OCI-LY3 (cell line): ENCODE measurements around the gene LAMA3.

Experiments
- H2AFZ ChIP-seq: fragments of 200-600, 300-600 bp; shearing (Covaris generic); 2 replicates; pipeline ENCODE4 v1.6.0; 2014; ENCODE audit warnings: antibody characterized with exemption, low read depth, low read length
- H3K27ac ChIP-seq: fragments of 200-600, 300-600 bp; sonication (generic); 2 replicates; pipeline ENCODE4 v1.5.1; 2014; ENCODE audit warnings: mild to moderate bottlenecking, low read length, moderate library complexity, mixed read lengths
- H3K27me3 ChIP-seq: fragments of 200-600, 300-600 bp; sonication (generic); 2 replicates; pipeline ENCODE4 v1.6.1; 2014; ENCODE audit warnings: low read depth, low read length, mixed read lengths
- H3K36me3 ChIP-seq: fragments of 200-600, 300-600 bp; sonication (generic); replicated peaks from 2 replicates; pipeline ENCODE3; 2014; ENCODE audit warnings: low read depth, low read length, mixed read lengths
- H3K4me1 ChIP-seq: fragments of 300-600, 200-600 bp; sonication (generic); 2 replicates; pipeline ENCODE4 v1.6.1; 2014; ENCODE audit warnings: low read length, mixed read lengths
- H3K4me2 ChIP-seq: fragments of 200-600, 300-600 bp; sonication (generic); 2 replicates; pipeline ENCODE4 v1.6.1; 2014; ENCODE audit warnings: low read length, mixed read lengths
- H3K4me3 ChIP-seq: fragments of 300-600, 200-600 bp; sonication (generic); 2 replicates; pipeline ENCODE4 v1.5.1; 2014; ENCODE audit warnings: antibody characterized with exemption, mild to moderate bottlenecking, low read length, moderate library complexity
- H3K79me2 ChIP-seq: fragments of 300-600, 200-600 bp; shearing (Covaris generic); 2 replicates; pipeline ENCODE4 v1.6.1; 2014; ENCODE audit warnings: mild to moderate bottlenecking, low read length, mixed read lengths
- H3K9ac ChIP-seq: fragments of 300-600, 200-600 bp; shearing (Covaris generic); 2 replicates; pipeline ENCODE4 v1.6.0; 2014; ENCODE audit warnings: mild to moderate bottlenecking, low read length, moderate library complexity
- H3K9me3 ChIP-seq: fragments of 200-600, 300-600 bp; shearing (Covaris generic); 2 replicates; pipeline ENCODE4 v1.6.1; 2014; ENCODE audit warnings: low read length, mixed read lengths; ENCODE audit not compliant: insufficient read depth
- H4K20me1 ChIP-seq: fragments of 200-600, 300-600 bp; sonication (generic); 2 replicates; pipeline ENCODE4 v1.6.1; 2016; ENCODE audit warnings: low read length, mixed read lengths; ENCODE audit not compliant: insufficient read depth
- EZH2phosphoT487 ChIP-seq: fragments of 200-600 bp; shearing (Covaris generic); IDR thresholded peaks from 2 replicates; pipeline ENCODE4 v1.6.1; 2018; ENCODE audit warnings: antibody characterized with exemption, mixed run types, low read depth
- TF ChIP-seq, protein P1 (sequence below): fragments of 200-600, 300-600 bp; sonication (generic); IDR thresholded peaks from 2 replicates; pipeline ENCODE4 v1.5.1; 2014; ENCODE audit warnings: antibody characterized with exemption, low read length, low read depth

The LAMA3 gene

DNA sequence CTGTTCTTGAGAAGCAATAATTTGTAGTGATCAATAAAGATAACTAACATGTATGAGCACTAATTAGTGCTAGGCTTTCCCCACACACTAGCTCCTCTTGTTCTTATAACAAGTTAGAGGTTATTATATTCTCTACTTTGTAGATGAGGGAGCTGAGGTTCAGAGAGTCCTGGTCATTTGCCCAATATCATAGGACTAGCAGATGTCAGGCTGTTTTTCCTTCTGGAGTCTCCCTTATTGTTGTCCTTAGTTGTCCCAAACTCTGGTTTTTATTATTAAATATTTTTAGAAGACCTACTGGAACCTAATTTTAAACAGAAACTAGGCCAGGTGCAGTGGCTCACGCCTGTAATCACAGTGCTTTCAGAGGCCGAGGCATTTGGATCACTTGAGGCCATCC is 308.8 kb downstream of the LAMA3 start:
- Histone ChIP-seq H3K9ac (no peak overlapping the region), H2AFZ (no peak overlapping the region)

GRCh38 chr18:23998820-23999219 is 309.6 kb downstream of the LAMA3 start:
- TF ChIP-seq EZH2phosphoT487: no peak
- TF ChIP-seq, protein P1, sequence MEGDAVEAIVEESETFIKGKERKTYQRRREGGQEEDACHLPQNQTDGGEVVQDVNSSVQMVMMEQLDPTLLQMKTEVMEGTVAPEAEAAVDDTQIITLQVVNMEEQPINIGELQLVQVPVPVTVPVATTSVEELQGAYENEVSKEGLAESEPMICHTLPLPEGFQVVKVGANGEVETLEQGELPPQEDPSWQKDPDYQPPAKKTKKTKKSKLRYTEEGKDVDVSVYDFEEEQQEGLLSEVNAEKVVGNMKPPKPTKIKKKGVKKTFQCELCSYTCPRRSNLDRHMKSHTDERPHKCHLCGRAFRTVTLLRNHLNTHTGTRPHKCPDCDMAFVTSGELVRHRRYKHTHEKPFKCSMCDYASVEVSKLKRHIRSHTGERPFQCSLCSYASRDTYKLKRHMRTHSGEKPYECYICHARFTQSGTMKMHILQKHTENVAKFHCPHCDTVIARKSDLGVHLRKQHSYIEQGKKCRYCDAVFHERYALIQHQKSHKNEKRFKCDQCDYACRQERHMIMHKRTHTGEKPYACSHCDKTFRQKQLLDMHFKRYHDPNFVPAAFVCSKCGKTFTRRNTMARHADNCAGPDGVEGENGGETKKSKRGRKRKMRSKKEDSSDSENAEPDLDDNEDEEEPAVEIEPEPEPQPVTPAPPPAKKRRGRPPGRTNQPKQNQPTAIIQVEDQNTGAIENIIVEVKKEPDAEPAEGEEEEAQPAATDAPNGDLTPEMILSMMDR: no peak
- H3K9ac ChIP-seq: no peak overlapping the region
- H3K4me3 ChIP-seq: no peak overlapping the region
- no peaks in the 10 kb centered on the region for H4K20me1 ChIP-seq
- no peaks in the 10 kb centered on the region for H3K79me2 ChIP-seq
- H3K4me2 ChIP-seq: no peak overlapping the region
- peaks cover 27% of the 10 kb centered on the region for H3K4me1 ChIP-seq
- H3K9me3 ChIP-seq: no peaks in the 10 kb centered on the region
- H2AFZ ChIP-seq: no peak overlapping the region
- H3K27ac ChIP-seq: no peak overlapping the region
- H3K36me3 ChIP-seq: no peaks in the 10 kb centered on the region
- no peaks in the 10 kb centered on the region for H3K27me3 ChIP-seq

More for the DNA sequence above, 308.8 kb downstream of the LAMA3 start:
- Histone ChIP-seq H3K4me2 (no peak overlapping the region), H3K9me3 (no peaks in the 10 kb centered on the region), H3K4me3 (no peak overlapping the region), H4K20me1 (no peaks in the 10 kb centered on the region), H3K79me2 (no peaks in the 10 kb centered on the region), H3K27me3 (no peaks in the 10 kb centered on the region), H3K36me3 (no peaks in the 10 kb centered on the region), H3K4me1 (peaks cover 25% of the 10 kb centered on the region), H3K27ac (no peak overlapping the region)
- TF ChIP-seq EZH2phosphoT487: no peak
- TF ChIP-seq, protein P1: no peak

- Histone ChIP-seq H3K27ac (peak overlapping the region; percentile 10), H3K4me3 (peak overlapping the region; percentile 40), H3K4me2 (peak overlapping the region; percentile 64)
Observed at GRCh38 chr18:24000613-24001490, 311.6 kb downstream of the LAMA3 start.

DNA sequence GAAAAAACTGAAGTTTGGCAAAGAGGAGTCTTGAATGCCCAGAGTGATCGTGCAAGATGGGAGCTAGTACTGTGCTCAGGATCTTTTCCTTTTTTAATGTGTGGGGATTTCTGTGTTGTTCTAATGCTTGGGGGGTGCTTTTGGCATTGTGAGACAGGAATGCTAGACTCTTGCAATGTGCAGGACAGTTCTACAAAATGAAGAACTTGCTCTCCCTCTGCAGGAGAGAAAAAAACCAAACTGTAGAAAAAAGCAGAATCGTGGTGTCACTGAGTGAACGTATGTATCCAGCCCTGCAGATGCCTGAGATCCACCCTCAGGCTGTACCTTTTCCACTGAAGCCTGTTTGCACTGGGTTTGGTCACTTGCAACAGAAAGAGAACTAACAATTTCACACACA is 313.2 kb downstream of the LAMA3 start:
- no peak overlapping the region for H3K27ac ChIP-seq
- no peaks in the 10 kb centered on the region for H3K27me3 ChIP-seq
- H4K20me1 ChIP-seq: no peaks in the 10 kb centered on the region

More at GRCh38 chr18:24000613-24001490, 311.6 kb downstream of the LAMA3 start:
- Histone ChIP-seq H3K79me2 (no peaks in the 10 kb centered on the region), H3K27me3 (no peaks in the 10 kb centered on the region), H3K36me3 (no peaks in the 10 kb centered on the region), H3K9ac (peak overlapping the region; percentile 20; the same call in 1 of the 2 replicates), H2AFZ (peak overlapping the region; percentile 25; the same call in 1 of the 2 replicates), H4K20me1 (no peaks in the 10 kb centered on the region), H3K4me1 (peaks cover 37% of the 10 kb centered on the region), H3K9me3 (no peaks in the 10 kb centered on the region)
- TF ChIP-seq, protein P1: no peak
- no peak for TF ChIP-seq EZH2phosphoT487

More for the DNA sequence above, 313.2 kb downstream of the LAMA3 start:
- Histone ChIP-seq H3K4me2 (no peak overlapping the region), H3K4me3 (no peak overlapping the region), H3K9ac (no peak overlapping the region), H3K4me1 (peaks cover 43% of the 10 kb centered on the region), H3K9me3 (no peaks in the 10 kb centered on the region), H2AFZ (no peak overlapping the region), H3K36me3 (no peaks in the 10 kb centered on the region), H3K79me2 (no peaks in the 10 kb centered on the region)
- no peak for TF ChIP-seq EZH2phosphoT487
- TF ChIP-seq, protein P1: peak; percentile 37
